ENCODE measurements around the gene WHRN.

Gene WHRN

GRCh38 chr9:114378883-114379282 is 126.4 kb downstream of the WHRN start:
- no peak for DNase-seq (ENCODE audit: low read depth in 2 of 2)
- no peak overlapping the region for H3K4me3 ChIP-seq (replicated peaks in 1 of 2; ENCODE audit: low read depth in 2 of 2, low read length in 2 of 2)
- TF ChIP-seq, protein P1, sequence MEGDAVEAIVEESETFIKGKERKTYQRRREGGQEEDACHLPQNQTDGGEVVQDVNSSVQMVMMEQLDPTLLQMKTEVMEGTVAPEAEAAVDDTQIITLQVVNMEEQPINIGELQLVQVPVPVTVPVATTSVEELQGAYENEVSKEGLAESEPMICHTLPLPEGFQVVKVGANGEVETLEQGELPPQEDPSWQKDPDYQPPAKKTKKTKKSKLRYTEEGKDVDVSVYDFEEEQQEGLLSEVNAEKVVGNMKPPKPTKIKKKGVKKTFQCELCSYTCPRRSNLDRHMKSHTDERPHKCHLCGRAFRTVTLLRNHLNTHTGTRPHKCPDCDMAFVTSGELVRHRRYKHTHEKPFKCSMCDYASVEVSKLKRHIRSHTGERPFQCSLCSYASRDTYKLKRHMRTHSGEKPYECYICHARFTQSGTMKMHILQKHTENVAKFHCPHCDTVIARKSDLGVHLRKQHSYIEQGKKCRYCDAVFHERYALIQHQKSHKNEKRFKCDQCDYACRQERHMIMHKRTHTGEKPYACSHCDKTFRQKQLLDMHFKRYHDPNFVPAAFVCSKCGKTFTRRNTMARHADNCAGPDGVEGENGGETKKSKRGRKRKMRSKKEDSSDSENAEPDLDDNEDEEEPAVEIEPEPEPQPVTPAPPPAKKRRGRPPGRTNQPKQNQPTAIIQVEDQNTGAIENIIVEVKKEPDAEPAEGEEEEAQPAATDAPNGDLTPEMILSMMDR (IDR thresholded peaks at IDR 0.05; ENCODE audit: low read depth, low read length): no peak

- TF ChIP-seq, protein P1 (IDR thresholded peaks at IDR 0.05; ENCODE audit: low read depth, low read length): no peak
- no peak for DNase-seq (ENCODE audit: low read depth in 2 of 2)
- no peak overlapping the region for H3K4me3 ChIP-seq (replicated peaks in 1 of 2; ENCODE audit: low read depth in 2 of 2, low read length in 2 of 2)
Observed at GRCh38 chr9:114378016-114378415, 127.3 kb downstream of the WHRN start.

DNA sequence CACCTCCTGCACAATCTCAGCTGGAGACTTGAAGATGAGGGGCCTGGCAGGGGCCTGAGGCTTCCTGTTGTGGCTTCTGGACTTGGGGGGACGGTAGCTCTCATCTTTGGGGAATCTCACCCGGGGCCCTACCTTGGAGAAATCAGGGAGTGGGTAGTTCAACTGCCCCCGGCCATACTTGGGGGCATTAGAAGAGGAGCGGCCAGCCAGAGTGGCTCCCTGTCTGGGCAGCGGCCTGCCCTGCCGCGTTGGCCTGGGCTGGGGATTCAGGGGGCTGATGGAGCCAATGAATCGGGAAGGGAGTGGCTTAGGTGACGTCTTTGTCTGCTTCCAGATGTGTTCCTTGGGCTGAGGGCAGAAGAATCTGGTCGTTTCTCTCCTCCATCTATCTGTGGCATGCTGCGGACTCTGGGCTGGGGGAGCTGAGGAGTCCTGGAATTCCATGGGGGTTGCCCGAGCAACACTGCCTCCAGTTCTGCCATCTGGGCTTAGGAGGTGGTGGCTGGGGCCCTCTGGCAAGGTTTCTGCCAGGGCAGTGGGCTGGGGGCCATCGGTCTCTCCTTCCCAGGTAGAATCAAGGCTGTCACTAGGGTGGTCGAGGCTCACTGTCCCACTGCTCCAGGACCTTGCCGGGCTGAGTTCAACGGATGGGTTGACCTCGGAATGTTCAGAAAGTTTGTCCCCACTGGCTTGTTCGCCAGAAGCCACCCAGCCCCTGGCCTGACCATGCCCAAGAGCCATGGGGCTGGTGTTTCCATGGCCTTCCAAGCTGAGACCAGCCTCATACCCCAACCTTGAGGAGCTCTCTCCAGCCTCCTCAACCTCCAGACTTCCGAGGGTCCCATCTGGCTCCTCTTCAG is 128.5 kb downstream of the WHRN start:
- TF ChIP-seq, protein P1 (IDR thresholded peaks at IDR 0.05; ENCODE audit: low read depth, low read length): no peak
- DNase-seq (ENCODE audit: low read depth in 2 of 2): no peak
- H3K4me3 ChIP-seq (replicated peaks in 1 of 2; ENCODE audit: low read depth in 2 of 2, low read length in 2 of 2): no peak overlapping the region

DNA sequence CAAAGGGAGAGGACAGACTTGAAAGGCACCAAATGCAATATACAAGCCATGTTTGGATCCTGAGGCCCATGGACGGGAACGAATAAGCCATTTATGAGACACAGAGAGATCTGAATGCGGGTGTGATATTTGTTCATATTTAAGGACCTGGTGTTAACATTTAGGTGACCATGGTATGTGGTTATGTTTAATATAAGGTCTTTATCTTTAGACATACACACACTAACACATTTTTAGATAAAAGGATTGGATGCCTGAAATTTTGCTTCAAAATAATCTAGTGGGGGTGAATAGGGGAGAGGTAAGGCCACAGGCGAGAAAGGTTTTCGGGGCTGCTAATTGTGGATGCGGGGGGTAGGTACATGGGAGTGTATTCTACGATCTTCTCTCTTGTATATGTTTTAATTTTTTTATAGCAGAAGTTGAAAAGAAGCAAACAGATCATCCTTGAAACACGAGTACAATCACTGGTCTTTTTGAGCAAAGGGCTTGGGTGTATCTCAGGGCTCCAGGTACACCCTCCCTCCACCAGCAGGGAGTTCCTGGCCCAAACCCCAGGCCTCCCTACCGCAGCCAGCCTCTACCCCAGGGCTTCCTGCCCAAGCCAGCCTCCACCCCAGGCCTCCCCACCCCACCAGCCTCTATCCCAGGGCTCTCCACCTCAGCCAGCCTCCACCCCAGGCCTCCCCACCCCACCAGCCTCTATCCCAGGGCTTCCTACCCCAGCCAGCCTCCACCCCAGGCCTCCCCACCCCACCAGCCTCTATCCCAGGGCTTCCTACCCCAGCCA is 129.7 kb downstream of the WHRN start:
- H3K4me3 ChIP-seq (replicated peaks in 1 of 2; ENCODE audit: low read depth in 2 of 2, low read length in 2 of 2): no peak overlapping the region
- no peak for DNase-seq (ENCODE audit: low read depth in 2 of 2)
- TF ChIP-seq, protein P1 (IDR thresholded peaks at IDR 0.05; ENCODE audit: low read depth, low read length): no peak

- no peak overlapping the region for H3K4me3 ChIP-seq (replicated peaks in 1 of 2; ENCODE audit: low read depth in 2 of 2, low read length in 2 of 2)
- TF ChIP-seq, protein P1 (IDR thresholded peaks at IDR 0.05; ENCODE audit: low read depth, low read length): no peak
- no peak for DNase-seq (ENCODE audit: low read depth in 2 of 2)
Observed at GRCh38 chr9:114374936-114375335, 130.3 kb downstream of the WHRN start.

- TF ChIP-seq, protein P1 (IDR thresholded peaks at IDR 0.05; ENCODE audit: low read depth, low read length): no peak
- no peak for DNase-seq (ENCODE audit: low read depth in 2 of 2)
- no peak overlapping the region for H3K4me3 ChIP-seq (replicated peaks in 1 of 2; ENCODE audit: low read depth in 2 of 2, low read length in 2 of 2)
Observed at GRCh38 chr9:114373960-114374730, 131.1 kb downstream of the WHRN start.

Measured in cardiac fibroblast (primary cell).